OCI-LY1 (cell line): ENCODE data around the gene PDZD2.

Experiments used
- H2AFZ ChIP-seq: fragments of 200-600 bp; sonication (generic), shearing (Covaris generic); 2 replicates; pipeline ENCODE4 v1.6.0; 2014; ENCODE audit warnings: antibody characterized with exemption, mild to moderate bottlenecking, low read length
- H3F3A ChIP-seq: fragments of 200-600 bp; sonication (generic), shearing (Covaris generic); 2 replicates; pipeline ENCODE4 v1.6.0; 2014; ENCODE audit warnings: mild to moderate bottlenecking, antibody characterized with exemption, low read length, moderate library complexity; ENCODE audit not compliant: insufficient read depth
- H3K27ac ChIP-seq: fragments of 200-600 bp; sonication (generic); 2 replicates; pipeline ENCODE4 v1.5.1; 2014; ENCODE audit warnings: low read length, mixed run types, mild to moderate bottlenecking, low read depth; ENCODE audit not compliant: poor library complexity, severe bottlenecking
- H3K27me3 ChIP-seq: fragments of 200-600 bp; sonication (generic); 2 replicates; pipeline ENCODE4 v1.6.0; 2014; ENCODE audit warnings: antibody characterized with exemption, mild to moderate bottlenecking, low read length, moderate library complexity; ENCODE audit not compliant: insufficient read depth
- H3K36me3 ChIP-seq: fragments of 200-600 bp; sonication (generic); 2 replicates; pipeline ENCODE4 v1.6.1; 2014; ENCODE audit warnings: mild to moderate bottlenecking, antibody characterized with exemption, low read length, moderate library complexity, mixed read lengths; ENCODE audit not compliant: insufficient read depth
- H3K4me1 ChIP-seq: fragments of 200-600 bp; sonication (generic); 2 replicates; pipeline ENCODE4 v1.5.1; 2014; ENCODE audit warnings: mild to moderate bottlenecking, low read length, moderate library complexity; ENCODE audit not compliant: insufficient read depth, severe bottlenecking
- H3K4me2 ChIP-seq: fragments of 200-600 bp; sonication (generic), shearing (Covaris generic); 2 replicates; pipeline ENCODE4 v1.6.1; 2014; ENCODE audit warnings: low read length
- H3K4me3 ChIP-seq: fragments of 200-600 bp; sonication (generic); 2 replicates; pipeline ENCODE4 v1.5.1; 2014; ENCODE audit warnings: low read length, low read depth, mild to moderate bottlenecking, mixed read lengths; ENCODE audit not compliant: poor library complexity, severe bottlenecking
- H3K79me2 ChIP-seq: fragments of 200-600 bp; shearing (Covaris generic); 2 replicates; pipeline ENCODE4 v1.6.1; 2016; ENCODE audit warnings: mixed run types, low read length, mixed read lengths; ENCODE audit not compliant: insufficient read depth
- H3K9ac ChIP-seq: fragments of 200-600 bp; sonication (generic), shearing (Covaris generic); 2 replicates; pipeline ENCODE4 v1.6.1; 2014; ENCODE audit warnings: mild to moderate bottlenecking, low read length, mixed read lengths
- H3K9me2 ChIP-seq: fragments of 200-600 bp; sonication (generic), shearing (Covaris generic); 2 replicates; pipeline ENCODE4 v1.6.1; 2014; ENCODE audit warnings: low read depth, mild to moderate bottlenecking, low read length, mixed read lengths
- H3K9me3 ChIP-seq: fragments of 200-600 bp; shearing (Covaris generic); 2 replicates; pipeline ENCODE4 v1.6.1; 2014; ENCODE audit warnings: low read length, mixed read lengths
- H4K20me1 ChIP-seq: fragments of 200-600 bp; sonication (generic), shearing (Covaris generic); 2 replicates; pipeline ENCODE4 v1.6.0; 2016; ENCODE audit warnings: mild to moderate bottlenecking, low read length; ENCODE audit not compliant: insufficient read depth
- EZH2 ChIP-seq: fragments of 200-600 bp; sonication (generic), shearing (Covaris generic); IDR thresholded peaks from 2 replicates; pipeline ENCODE4 v1.8.0; 2017; ENCODE audit warnings: borderline replicate concordance, mixed run types, mild to moderate bottlenecking, antibody characterized with exemption, low read length, moderate library complexity, mixed read lengths
- TF ChIP-seq, protein P1 (sequence below): fragments of 200-600 bp; sonication (generic), shearing (Covaris generic); IDR thresholded peaks from 2 replicates; pipeline ENCODE4 v1.5.1; 2017; ENCODE audit warnings: mild to moderate bottlenecking, antibody characterized with exemption, low read length, moderate library complexity, mixed read lengths

The PDZD2 gene

DNA sequence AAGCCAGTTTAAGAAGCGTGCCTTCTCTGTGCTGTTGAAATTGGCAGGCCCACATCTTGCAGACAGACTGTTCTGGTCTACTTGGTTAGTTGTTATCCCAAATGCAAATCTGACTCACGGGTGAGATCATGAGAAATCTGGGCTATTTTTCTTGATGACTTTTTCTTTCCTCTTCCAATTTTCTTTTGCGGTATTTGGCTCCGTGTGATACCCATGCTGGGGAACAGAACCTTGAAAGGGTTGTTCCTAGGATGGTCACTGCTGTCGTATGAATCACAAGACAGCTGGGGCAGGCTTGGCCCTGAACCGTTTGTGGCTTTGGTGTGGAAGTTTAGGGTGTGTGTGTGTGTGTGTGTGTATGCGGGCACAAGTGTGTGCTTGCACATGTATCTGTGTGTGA is 24.6 kb downstream of the PDZD2 start:
- Histone ChIP-seq H3K9ac (no peak overlapping the region), H3F3A (no peaks in the 10 kb centered on the region), H3K4me2 (no peak overlapping the region), H4K20me1 (no peaks in the 10 kb centered on the region), H3K79me2 (no peaks in the 10 kb centered on the region), H3K4me3 (no peak overlapping the region), H3K9me3 (no peaks in the 10 kb centered on the region), H3K27ac (no peak overlapping the region), H3K9me2 (no peaks in the 10 kb centered on the region), H3K36me3 (no peaks in the 10 kb centered on the region), H3K4me1 (no peaks in the 10 kb centered on the region), H2AFZ (no peak overlapping the region), H3K27me3 (0 out of 2 replicates have a peak, but pooled peaks cover 6% of the 10 kb centered on the region)
- no peak for TF ChIP-seq EZH2
- TF ChIP-seq, protein P1, sequence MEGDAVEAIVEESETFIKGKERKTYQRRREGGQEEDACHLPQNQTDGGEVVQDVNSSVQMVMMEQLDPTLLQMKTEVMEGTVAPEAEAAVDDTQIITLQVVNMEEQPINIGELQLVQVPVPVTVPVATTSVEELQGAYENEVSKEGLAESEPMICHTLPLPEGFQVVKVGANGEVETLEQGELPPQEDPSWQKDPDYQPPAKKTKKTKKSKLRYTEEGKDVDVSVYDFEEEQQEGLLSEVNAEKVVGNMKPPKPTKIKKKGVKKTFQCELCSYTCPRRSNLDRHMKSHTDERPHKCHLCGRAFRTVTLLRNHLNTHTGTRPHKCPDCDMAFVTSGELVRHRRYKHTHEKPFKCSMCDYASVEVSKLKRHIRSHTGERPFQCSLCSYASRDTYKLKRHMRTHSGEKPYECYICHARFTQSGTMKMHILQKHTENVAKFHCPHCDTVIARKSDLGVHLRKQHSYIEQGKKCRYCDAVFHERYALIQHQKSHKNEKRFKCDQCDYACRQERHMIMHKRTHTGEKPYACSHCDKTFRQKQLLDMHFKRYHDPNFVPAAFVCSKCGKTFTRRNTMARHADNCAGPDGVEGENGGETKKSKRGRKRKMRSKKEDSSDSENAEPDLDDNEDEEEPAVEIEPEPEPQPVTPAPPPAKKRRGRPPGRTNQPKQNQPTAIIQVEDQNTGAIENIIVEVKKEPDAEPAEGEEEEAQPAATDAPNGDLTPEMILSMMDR = no peak

DNA sequence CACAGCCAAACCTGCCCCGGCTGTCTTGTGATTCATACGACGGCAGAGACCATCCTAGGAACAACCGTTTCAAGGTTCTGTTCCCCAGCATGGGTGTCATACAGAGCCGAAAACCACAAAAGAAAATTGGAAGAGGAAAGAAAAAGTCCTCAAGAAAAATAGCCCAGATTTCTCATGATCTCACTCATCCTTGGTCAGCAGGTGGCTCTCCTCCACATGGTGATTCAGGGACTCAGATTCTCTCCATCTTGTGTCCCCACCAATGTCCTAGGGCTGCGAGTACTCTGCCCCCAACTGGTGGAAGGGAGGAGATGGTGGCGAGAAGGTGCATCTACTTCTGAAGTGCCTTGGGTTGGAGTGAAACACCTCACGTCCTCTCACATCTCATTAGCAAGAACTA is 25.6 kb downstream of the PDZD2 start:
- Histone ChIP-seq H3K36me3 (no peaks in the 10 kb centered on the region), H3K27ac (no peak overlapping the region), H3K9me3 (no peaks in the 10 kb centered on the region), H3K27me3 (0 out of 2 replicates have a peak, but pooled peaks cover 5% of the 10 kb centered on the region), H3K4me2 (no peak overlapping the region), H2AFZ (no peak overlapping the region), H3K79me2 (no peaks in the 10 kb centered on the region), H3K9ac (no peak overlapping the region), H3K4me3 (no peak overlapping the region), H3K4me1 (no peaks in the 10 kb centered on the region), H3K9me2 (no peaks in the 10 kb centered on the region), H3F3A (no peaks in the 10 kb centered on the region), H4K20me1 (no peaks in the 10 kb centered on the region)
- no peak for TF ChIP-seq EZH2
- TF ChIP-seq, protein P1 = peak; percentile 60

- H3K27me3 ChIP-seq = no peaks in the 10 kb centered on the region
- H3K9me2 ChIP-seq = no peaks in the 10 kb centered on the region
- H3K4me1 ChIP-seq = no peaks in the 10 kb centered on the region
- H3K9me3 ChIP-seq = no peaks in the 10 kb centered on the region
- H4K20me1 ChIP-seq = no peaks in the 10 kb centered on the region
- H3K27ac ChIP-seq = no peak overlapping the region
- H3K79me2 ChIP-seq = no peaks in the 10 kb centered on the region
- no peak overlapping the region for H3K9ac ChIP-seq
- TF ChIP-seq, protein P1 = no peak
- no peak for TF ChIP-seq EZH2
- H2AFZ ChIP-seq = no peak overlapping the region
- no peaks in the 10 kb centered on the region for H3F3A ChIP-seq
- H3K36me3 ChIP-seq = no peaks in the 10 kb centered on the region
- no peak overlapping the region for H3K4me3 ChIP-seq
- H3K4me2 ChIP-seq = no peak overlapping the region
Observed at GRCh38 chr5:31671339-31671741, 32.4 kb downstream of the PDZD2 start.
